ENCODE measurements around the gene ARHGAP42.

- TF ChIP-seq POLR2A (IDR thresholded peaks at IDR 0.05): no peak
- TF ChIP-seq CTCF (IDR thresholded peaks at IDR 0.05): no peak
- TF ChIP-seq POLR2AphosphoS5 (IDR thresholded peaks at IDR 0.05): no peak
These were observed 47.9 kb upstream of the ARHGAP42 start for GRCh38 chr11:100639140-100639539.
